ENCODE measurements around the gene CCDC146. TPM values are rescaled to one million over a fixed set of nuclear protein-coding genes. Genes with fewer than 3 reads are reported as not detected.

The CCDC146 gene
- total and polyA plus RNA-seq, 9 of the 15 experiments (the other 6 are each of a cell fraction or from before 2014, with no cell fraction given): 0.10 to 0.98 (median 0.26) TPM; not detected in 1

DNA sequence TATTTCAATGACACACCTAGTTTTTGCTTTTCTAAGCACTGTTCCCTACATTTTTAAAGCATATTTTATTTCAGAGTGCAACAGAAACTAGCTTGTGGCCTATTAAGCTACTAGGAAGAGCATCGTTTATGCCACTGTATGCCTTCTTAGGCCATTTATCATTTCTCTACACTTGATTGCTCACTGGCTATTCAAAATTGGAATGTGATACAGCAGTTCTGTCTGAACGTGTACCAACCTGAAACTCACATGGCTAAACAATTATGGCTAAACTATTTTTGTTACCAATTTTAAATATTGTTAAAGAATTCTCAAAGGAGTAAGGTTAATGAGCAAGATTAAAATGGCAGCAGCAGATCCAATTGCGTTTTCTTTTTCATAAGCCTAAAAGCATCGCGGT is 188.6 kb downstream of the CCDC146 start:
- Histone ChIP-seq H3K9ac (ENCODE audit: insufficient read depth in 1 of 2, low read depth in 2 of 2, low read length in 2 of 2) (no peak overlapping the region), H2AFZ (ENCODE audit: low read depth, low read length) (no peak overlapping the region), H3K4me1 (replicated peaks in 1 of 2; ENCODE audit: control insufficient read depth in 2 of 2, insufficient read depth in 2 of 2, low read length in 2 of 2) (no peaks in the 10 kb centered on the region; a peak in 1 of 5 replicates), H4K20me1 (replicated peaks; ENCODE audit: control insufficient read depth, insufficient read depth, low read length) (no peaks in the 10 kb centered on the region), H3K9me3 (replicated peaks; ENCODE audit: control insufficient read depth, insufficient read depth, low read depth, low read length) (no peaks in the 10 kb centered on the region), H3K79me2 (ENCODE audit: control insufficient read depth, insufficient read depth, low read length) (no peaks in the 10 kb centered on the region), H3K27ac (ENCODE audit: extremely low read depth, low read depth, low read length) (no peak overlapping the region), H3K27me3 (ENCODE audit: control insufficient read depth in 2 of 2, insufficient read depth in 2 of 2, low read length in 2 of 2) (peaks cover 12 to 20% of the 10 kb centered on the region in 2 experiments; a peak in 4 of 5 replicates), H3K36me3 (ENCODE audit: control insufficient read depth, insufficient read depth, low read length) (no peaks in the 10 kb centered on the region), H3K4me2 (ENCODE audit: insufficient read depth, low read length) (no peak overlapping the region), H3K4me3 (no peak overlapping the region), H3K9me1 (ENCODE audit: control insufficient read depth, insufficient read depth, low read length) (no peaks in the 10 kb centered on the region)
- intact Hi-C loops (cut with micrococcal nuclease) (no loop called here), in situ Hi-C loops (cut with MboI) (no loop called here)
- ATAC-seq (no peak), DNase-seq (ENCODE audit: extremely low read depth in 1 of 4, low spot score in 3 of 4) (no peak), FAIRE-seq (no peak)
- no TSS peak for BruUV-seq (replicated peaks)
- no peak for TF ChIP-seq CAMTA2 (CRISPR knock-in tag; conservative IDR thresholded peaks at IDR 0.05)
- no peak for TF ChIP-seq RFX7 (CRISPR knock-in tag; IDR thresholded peaks at IDR 0.05)
- CTCF ChIA-PET (ENCODE audit: low intra/inter-chr PET ratio): no interaction called here
- 1% methylated on average over 5 of the region's 5 CpGs for WGBS (ENCODE audit: insufficient coverage, low coverage, missing lambda C conversion rate)
- POLR2A ChIA-PET: no interaction called here

- H3K27ac ChIP-seq (ENCODE audit: extremely low read depth, low read depth, low read length): no peak overlapping the region
- H3K79me2 ChIP-seq (ENCODE audit: control insufficient read depth, insufficient read depth, low read length): no peaks in the 10 kb centered on the region
- H3K9me1 ChIP-seq (ENCODE audit: control insufficient read depth, insufficient read depth, low read length): no peaks in the 10 kb centered on the region
- H3K4me1 ChIP-seq (replicated peaks in 1 of 2; ENCODE audit: control insufficient read depth in 2 of 2, insufficient read depth in 2 of 2, low read length in 2 of 2): no peaks in the 10 kb centered on the region
- no peak overlapping the region for H3K4me2 ChIP-seq (ENCODE audit: insufficient read depth, low read length)
- no peaks in the 10 kb centered on the region for H4K20me1 ChIP-seq (replicated peaks; ENCODE audit: control insufficient read depth, insufficient read depth, low read length)
- intact Hi-C loops (cut with micrococcal nuclease) (no loop called here), in situ Hi-C loops (cut with MboI) (no loop called here)
- WGBS (ENCODE audit: insufficient coverage, low coverage, missing lambda C conversion rate): 0% methylated on average over 2 of the region's 2 CpGs
- H3K9ac ChIP-seq (ENCODE audit: insufficient read depth in 1 of 2, low read depth in 2 of 2, low read length in 2 of 2): no peak overlapping the region
- FAIRE-seq: no peak
- H3K4me3 ChIP-seq: no peak overlapping the region
- no peaks in the 10 kb centered on the region for H3K9me3 ChIP-seq (replicated peaks; ENCODE audit: control insufficient read depth, insufficient read depth, low read depth, low read length)
- ChIA-PET CTCF (ENCODE audit: low intra/inter-chr PET ratio) (no interaction called here), POLR2A (no interaction called here)
- no peak for DNase-seq (ENCODE audit: extremely low read depth in 1 of 4, low spot score in 3 of 4)
- H2AFZ ChIP-seq (ENCODE audit: low read depth, low read length): no peak overlapping the region
- H3K27me3 ChIP-seq (ENCODE audit: control insufficient read depth in 2 of 2, insufficient read depth in 2 of 2, low read length in 2 of 2): peaks cover 12 to 20% of the 10 kb centered on the region in 2 experiments; a peak in 4 of 5 replicates
- H3K36me3 ChIP-seq (ENCODE audit: control insufficient read depth, insufficient read depth, low read length): no peaks in the 10 kb centered on the region
- no peak for ATAC-seq
- no TSS peak for BruUV-seq (replicated peaks)
- TF ChIP-seq ZNF77 (CRISPR knock-in tag; IDR thresholded peaks at IDR 0.05) (no peak), ZSCAN32 (CRISPR knock-in tag; IDR thresholded peaks at IDR 0.05) (no peak), SAP30 (IDR thresholded peaks at IDR 0.05; ENCODE audit: borderline replicate concordance, insufficient read depth, low read depth, low read length, poor library complexity, severe bottlenecking) (no peak), FOXA3 (CRISPR knock-in tag; conservative IDR thresholded peaks at IDR 0.05 in 1 of 2, IDR thresholded peaks at IDR 0.05 in 1 of 2) (no peak), ZNF263 (CRISPR knock-in tag; IDR thresholded peaks at IDR 0.05; ENCODE audit: borderline replicate concordance) (no peak), KLF1 (tag; IDR thresholded peaks at IDR 0.05) (no peak), ZNF23 (CRISPR knock-in tag; IDR thresholded peaks at IDR 0.05) (no peak), PRMT5 (CRISPR knock-in tag; IDR thresholded peaks at IDR 0.05) (no peak), CHD2 (IDR thresholded peaks at IDR 0.05; ENCODE audit: low read depth, low read length) (no peak), ZNF232 (CRISPR knock-in tag; IDR thresholded peaks at IDR 0.05) (no peak), FOXK1 (CRISPR knock-in tag; IDR thresholded peaks at IDR 0.05; ENCODE audit: borderline replicate concordance) (no peak), FOXJ3 (CRISPR knock-in tag; IDR thresholded peaks at IDR 0.05) (no peak), ZBTB17 (CRISPR knock-in tag; IDR thresholded peaks at IDR 0.05) (no peak)
Measured at GRCh38 chr7:77313085-77313484, 190.7 kb downstream of the CCDC146 start.

All from K562 (cell line).